PC-3 (cell line): ENCODE measurements around the gene OR2V1. TPM values are rescaled to one million over a fixed set of nuclear protein-coding genes. Genes with fewer than 3 reads are reported as not detected.
"Not testable (repeated sequence)": the region's sequence is repeated elsewhere in the genome, so short reads cannot be mapped to it uniquely, and the experiment has no call there.

ENCODE experiments used
- ATAC-seq: fragments of 200-7000 bp; cut with Tn5 transposase; 2 replicates; pipeline ENCODE4 v1.9.1; 2020; ENCODE audit warnings: mild to moderate bottlenecking, moderate library complexity
- BruUV-seq: library from RNA; stranded (reverse); fragments of 400-500 nt; replicated peaks from 2 replicates; lab custom pipeline; 2021; lab: Mats Ljungman, UMichigan
- CTCF ChIA-PET: fragments of 300-600 bp; sonication (Branson Sonifier 250); formaldehyde crosslinking; loops from one replicate; lab custom pipeline; 2022; ENCODE audit warnings: antibody characterized with exemption; lab: Charles Lee
- POLR2A ChIA-PET: fragments of 300-600 bp; sonication (Branson Sonifier 250); formaldehyde crosslinking; loops from one replicate; lab custom pipeline; 2022; ENCODE audit warnings: antibody characterized with exemption; ENCODE audit not compliant: unreplicated experiment; lab: Charles Lee
- DNase-seq: peaks from one replicate; pipeline ENCODE4 v3.0.0-alpha.2; 2015
- H2AFZ ChIP-seq: fragments of 300-600 bp; sonication (generic); 2 replicates; pipeline ENCODE4 v1.6.0; 2016; ENCODE audit warnings: antibody characterized with exemption, low read length
- H3F3A ChIP-seq: fragments of 300-600 bp; sonication (generic); one replicate; pipeline ENCODE4 v1.6.0; 2017; ENCODE audit warnings: antibody characterized with exemption, low read length, control low read depth, mild to moderate bottlenecking; ENCODE audit not compliant: unreplicated experiment
- H3K27ac ChIP-seq: fragments of 300-600 bp; sonication (generic); 2 replicates; pipeline ENCODE4 v1.5.1; 2016; ENCODE audit warnings: mild to moderate bottlenecking, low read length
- H3K27me3 ChIP-seq: fragments of 300-600 bp; sonication (generic); 2 replicates; pipeline ENCODE4 v1.6.1; 2016; ENCODE audit warnings: low read length, mixed read lengths
- H3K36me3 ChIP-seq: fragments of 300-600 bp; sonication (generic); 2 replicates; pipeline ENCODE4 v1.6.1; 2016; ENCODE audit warnings: low read depth, mixed run types, low read length, mixed read lengths
- H3K4me1 ChIP-seq: fragments of 300-600 bp; sonication (generic); 2 replicates; pipeline ENCODE4 v1.5.1; 2016; ENCODE audit warnings: low read length; ENCODE audit not compliant: insufficient read depth
- H3K4me2 ChIP-seq: fragments of 300-600 bp; sonication (generic); 2 replicates; pipeline ENCODE4 v1.6.0; 2016; ENCODE audit warnings: low read length
- H3K4me3 ChIP-seq: fragments of 300-600 bp; sonication (generic); 2 replicates; pipeline ENCODE4 v1.5.1; 2016; ENCODE audit warnings: mild to moderate bottlenecking, low read length, mixed read lengths
- H3K79me2 ChIP-seq: fragments of 300-600 bp; sonication (generic); 2 replicates; pipeline ENCODE4 v1.6.1; 2017; ENCODE audit warnings: low read length, mixed read lengths
- H3K9ac ChIP-seq: fragments of 300-600 bp; sonication (generic); 2 replicates; pipeline ENCODE4 v1.6.0; 2016; ENCODE audit warnings: mild to moderate bottlenecking, low read length
- H3K9me2 ChIP-seq: fragments of 300-600 bp; sonication (generic); replicated peaks from 2 replicates; pipeline ENCODE4 v1.6.1; 2016; ENCODE audit warnings: mixed run types, low read length, mixed read lengths
- H3K9me3 ChIP-seq: fragments of 300-600 bp; sonication (generic); 2 replicates; pipeline ENCODE4 v1.6.1; 2016; ENCODE audit warnings: low read length, mixed read lengths
- H4K20me1 ChIP-seq: fragments of 300-600 bp; sonication (generic); 2 replicates; pipeline ENCODE4 v1.6.1; 2016; ENCODE audit warnings: low read length, mixed read lengths
- CTCF ChIP-seq: fragments of 300-600 bp; sonication (generic); conservative IDR thresholded peaks from 2 replicates; pipeline ENCODE4 v1.5.1; 2017; ENCODE audit warnings: antibody characterized with exemption, low read depth, mild to moderate bottlenecking, low read length
- EZH2 ChIP-seq: fragments of 300-600 bp; sonication (generic); IDR thresholded peaks from one replicate; pipeline ENCODE4 v1.6.1; 2017; ENCODE audit warnings: antibody characterized with exemption, mild to moderate bottlenecking, low read length; ENCODE audit not compliant: unreplicated experiment
- EZH2phosphoT487 ChIP-seq: fragments of 300-600 bp; sonication (generic); IDR thresholded peaks from 2 replicates; pipeline ENCODE4 v1.6.1; 2018; ENCODE audit warnings: mild to moderate bottlenecking, antibody characterized with exemption, low read length, borderline replicate concordance
- intact Hi-C: fragments of 100-400 bp; cut with micrococcal nuclease; formaldehyde crosslinking; loops from 2 replicates; pipeline ENCODE4 v1.9.0; 2023
- total RNA-seq: library from RNA; depleted of rRNA; stranded (reverse); fragments of >200 nt; gene quantifications from 2 replicates; pipeline ENCODE4 v1.2.3, GENCODE V29; 2014

The OR2V1 gene
- total RNA-seq, 1 experiment from 2014 or later, result not detected

GRCh38 chr5:181114284-181114843 is 16.6 kb downstream of the OR2V1 start:
- no TSS peak for BruUV-seq
- intact Hi-C loops, result no loop called here
- peaks cover 25% of the 10 kb centered on the region for H3K4me1 ChIP-seq
- H3K36me3 ChIP-seq, result no peaks in the 10 kb centered on the region
- no peaks in the 10 kb centered on the region for H3K9me3 ChIP-seq
- no peaks in the 10 kb centered on the region for H3K9me2 ChIP-seq
- no peak overlapping the region for H3K9ac ChIP-seq
- H3K27me3 ChIP-seq, result no peaks in the 10 kb centered on the region
- H2AFZ ChIP-seq, result peak overlapping the region; percentile 76
- TF ChIP-seq EZH2, result no peak
- no peak for TF ChIP-seq CTCF
- no peak for TF ChIP-seq EZH2phosphoT487
- H3F3A ChIP-seq, result no peaks in the 10 kb centered on the region
- no peaks in the 10 kb centered on the region for H4K20me1 ChIP-seq
- DNase-seq, result no peak
- no peaks in the 10 kb centered on the region for H3K79me2 ChIP-seq
- peak overlapping the region; percentile 61 for H3K4me3 ChIP-seq
- peak overlapping the region; percentile 90 for H3K4me2 ChIP-seq
- CTCF ChIA-PET, result no interaction called here
- ATAC-seq, result no peak
- POLR2A ChIA-PET, result no interaction called here
- H3K27ac ChIP-seq, result no peak overlapping the region

GRCh38 chr5:181113572-181113971 is 17.4 kb downstream of the OR2V1 start:
- H3K4me3 ChIP-seq, H3K9me3 ChIP-seq, H3F3A ChIP-seq, DNase-seq, H3K36me3 ChIP-seq, H3K9ac ChIP-seq, ATAC-seq, intact Hi-C loops, H3K27ac ChIP-seq, H3K9me2 ChIP-seq, CTCF ChIA-PET, H3K27me3 ChIP-seq, H3K79me2 ChIP-seq, POLR2A ChIA-PET, H2AFZ ChIP-seq, H4K20me1 ChIP-seq, H3K4me2 ChIP-seq, BruUV-seq: not testable (repeated sequence)
- H3K4me1 ChIP-seq, result peaks cover 21% of the 10 kb centered on the region

GRCh38 chr5:181112476-181112875 is 18.5 kb downstream of the OR2V1 start:
- DNase-seq (no peak), ATAC-seq (no peak)
- BruUV-seq, result no TSS peak
- H3K9ac ChIP-seq, result no peak overlapping the region
- intact Hi-C loops, result no loop called here
- no peaks in the 10 kb centered on the region for H3K27me3 ChIP-seq
- no peak overlapping the region for H3K4me2 ChIP-seq
- H4K20me1 ChIP-seq, result no peaks in the 10 kb centered on the region
- no peaks in the 10 kb centered on the region for H3K36me3 ChIP-seq
- no peak overlapping the region for H3K4me3 ChIP-seq
- H3K9me2 ChIP-seq, result no peaks in the 10 kb centered on the region
- H3K9me3 ChIP-seq, result no peaks in the 10 kb centered on the region
- H2AFZ ChIP-seq, result no peak overlapping the region
- peaks cover 21% of the 10 kb centered on the region for H3K4me1 ChIP-seq
- ChIA-PET POLR2A (no interaction called here), CTCF (no interaction called here)
- no peaks in the 10 kb centered on the region for H3F3A ChIP-seq
- no peak overlapping the region for H3K27ac ChIP-seq
- TF ChIP-seq EZH2phosphoT487 (no peak), EZH2 (no peak), CTCF (no peak)
- no peaks in the 10 kb centered on the region for H3K79me2 ChIP-seq
